Endothelial cell of umbilical vein (primary cell): ENCODE measurements around the gene INHBC.
"Not testable (repeated sequence)": the region's sequence is repeated elsewhere in the genome, so short reads cannot be mapped to it uniquely, and the experiment has no call there.

Source experiments
- CTCF ChIP-seq, 2 donors: IDR thresholded peaks; 1 replicate in 1 of 2; 2 replicates in 1 of 2; pipeline ENCODE4 v1.5.1; 2011; ENCODE audit warnings: low read length in 2 of 2, mild to moderate bottlenecking in 2 of 2, moderate library complexity in 2 of 2, control low read depth in 1 of 2, inconsistent platforms in 1 of 2, low read depth in 1 of 2; ENCODE audit not compliant: insufficient read depth in 1 of 2; ENCODE audit errors: extremely low read depth in 1 of 2
- EZH2 ChIP-seq: IDR thresholded peaks from 2 replicates; pipeline ENCODE4 v1.6.1; 2012; ENCODE audit warnings: borderline replicate concordance, low read depth, mild to moderate bottlenecking, moderate library complexity, low read length, inconsistent platforms; ENCODE audit not compliant: severe bottlenecking
- POLR2A ChIP-seq: IDR thresholded peaks from 2 replicates; pipeline ENCODE4 v1.6.1; 2012; ENCODE audit warnings: low read depth, mild to moderate bottlenecking, control low read depth, low read length
- POLR2AphosphoS5 ChIP-seq: IDR thresholded peaks from 2 replicates; pipeline ENCODE4 v1.6.1; 2012; ENCODE audit warnings: low read depth, mild to moderate bottlenecking, control low read depth, low read length, moderate library complexity; ENCODE audit not compliant: insufficient read depth

- not testable (repeated sequence) for TF ChIP-seq POLR2AphosphoS5; EZH2; CTCF (IDR thresholded peaks at IDR 0.05; ENCODE audit: extremely low read depth in 1 of 2, insufficient read depth in 1 of 2, low read depth in 1 of 2, low read length in 2 of 2); POLR2A
Observed at GRCh38 chr12:57441393-57441792, 6.8 kb downstream of the INHBC start.
